ENCODE data around the gene C16orf86.

The C16orf86 gene

DNA sequence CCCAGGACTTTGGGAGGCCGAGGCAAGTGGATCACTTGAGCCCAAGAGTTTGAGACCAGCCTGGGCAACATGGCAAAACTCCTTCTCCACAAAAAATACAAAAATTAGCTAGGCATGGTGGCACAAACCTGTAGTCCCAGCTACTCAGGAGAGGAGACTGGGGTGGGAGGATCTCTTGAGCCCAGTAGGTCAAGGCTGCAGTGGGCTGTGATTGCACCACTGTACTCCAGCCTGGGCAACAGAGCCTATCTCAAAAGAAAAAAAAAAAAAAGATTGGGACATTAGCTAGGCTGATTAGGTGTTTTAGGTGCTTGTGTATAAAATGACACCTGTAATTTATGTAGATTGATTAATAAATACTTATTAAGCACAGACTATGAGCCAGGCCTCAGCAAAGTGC lies 42.4 kb downstream of the C16orf86 start:
- TF ChIP-seq, protein P1, sequence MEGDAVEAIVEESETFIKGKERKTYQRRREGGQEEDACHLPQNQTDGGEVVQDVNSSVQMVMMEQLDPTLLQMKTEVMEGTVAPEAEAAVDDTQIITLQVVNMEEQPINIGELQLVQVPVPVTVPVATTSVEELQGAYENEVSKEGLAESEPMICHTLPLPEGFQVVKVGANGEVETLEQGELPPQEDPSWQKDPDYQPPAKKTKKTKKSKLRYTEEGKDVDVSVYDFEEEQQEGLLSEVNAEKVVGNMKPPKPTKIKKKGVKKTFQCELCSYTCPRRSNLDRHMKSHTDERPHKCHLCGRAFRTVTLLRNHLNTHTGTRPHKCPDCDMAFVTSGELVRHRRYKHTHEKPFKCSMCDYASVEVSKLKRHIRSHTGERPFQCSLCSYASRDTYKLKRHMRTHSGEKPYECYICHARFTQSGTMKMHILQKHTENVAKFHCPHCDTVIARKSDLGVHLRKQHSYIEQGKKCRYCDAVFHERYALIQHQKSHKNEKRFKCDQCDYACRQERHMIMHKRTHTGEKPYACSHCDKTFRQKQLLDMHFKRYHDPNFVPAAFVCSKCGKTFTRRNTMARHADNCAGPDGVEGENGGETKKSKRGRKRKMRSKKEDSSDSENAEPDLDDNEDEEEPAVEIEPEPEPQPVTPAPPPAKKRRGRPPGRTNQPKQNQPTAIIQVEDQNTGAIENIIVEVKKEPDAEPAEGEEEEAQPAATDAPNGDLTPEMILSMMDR (IDR thresholded peaks at IDR 0.05), result no peak

DNA sequence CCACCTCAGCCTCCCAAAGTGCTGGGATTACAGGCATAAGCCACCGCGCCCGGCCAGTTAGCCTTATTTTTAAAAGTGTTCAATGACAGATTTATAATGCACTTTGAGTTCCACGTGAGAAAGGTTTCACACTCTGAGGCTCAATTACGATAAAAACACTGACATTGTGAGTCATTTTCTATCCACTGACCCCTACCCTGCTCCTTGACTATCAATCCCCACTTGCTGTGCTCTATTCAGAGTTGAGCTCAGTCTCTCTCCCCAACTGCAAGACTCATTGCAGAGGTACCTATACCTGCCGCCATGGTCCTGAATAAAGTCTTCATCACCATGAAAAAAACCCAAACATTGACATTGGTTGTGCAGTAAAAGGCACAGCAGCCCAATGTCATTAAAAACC lies 44.0 kb downstream of the C16orf86 start:
- TF ChIP-seq, protein P1 (IDR thresholded peaks at IDR 0.05), result no peak

DNA sequence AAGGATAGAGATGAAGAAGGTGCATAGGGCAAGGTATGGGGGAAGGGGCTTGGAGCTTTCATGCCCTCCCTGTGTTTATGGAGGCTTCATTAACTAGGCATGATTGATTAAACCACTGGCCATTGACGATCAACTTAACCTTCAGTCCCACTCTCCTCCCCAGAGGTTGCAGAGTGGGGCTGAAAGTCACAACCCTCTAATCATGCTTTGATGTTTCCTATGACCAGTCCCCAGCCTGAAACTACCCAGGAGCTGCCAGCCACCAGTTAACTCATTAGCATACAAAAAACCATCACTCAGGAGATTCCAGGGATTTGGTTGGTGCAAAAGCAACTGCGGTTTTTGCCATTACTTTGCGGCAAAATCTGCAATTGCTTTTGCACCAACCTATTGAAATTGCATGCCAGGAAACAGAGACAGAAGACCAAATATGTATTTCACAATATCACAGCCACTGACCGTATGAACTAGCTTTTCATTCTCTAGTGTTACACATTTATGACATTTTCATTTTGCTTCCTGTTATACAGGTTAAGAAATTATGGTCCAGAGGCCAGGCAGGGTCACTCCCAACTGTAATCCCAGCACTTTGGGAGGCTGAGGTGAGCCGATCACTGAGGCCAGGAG lies 47.1 kb downstream of the C16orf86 start:
- TF ChIP-seq, protein P1 (IDR thresholded peaks at IDR 0.05), result no peak

DNA sequence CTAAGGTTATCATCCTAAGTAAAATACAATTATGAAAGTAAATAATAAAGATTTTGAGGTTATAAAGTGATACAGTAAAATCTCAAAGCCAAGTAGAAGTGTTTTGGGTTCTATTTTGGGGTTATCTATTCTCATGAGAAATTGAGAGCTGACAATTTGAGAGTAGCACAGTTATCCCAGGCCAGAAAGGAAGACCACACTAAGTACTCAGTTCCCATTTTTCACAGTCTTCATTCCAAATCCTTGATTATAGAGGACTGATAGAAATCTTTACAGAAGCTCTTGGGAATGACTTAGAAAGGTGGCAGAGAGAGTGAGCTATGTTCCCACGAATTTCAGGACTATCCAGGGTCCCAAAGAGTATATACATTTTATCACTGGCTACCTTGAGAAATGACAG lies 47.9 kb downstream of the C16orf86 start:
- TF ChIP-seq, protein P1 (IDR thresholded peaks at IDR 0.05), result no peak

DNA sequence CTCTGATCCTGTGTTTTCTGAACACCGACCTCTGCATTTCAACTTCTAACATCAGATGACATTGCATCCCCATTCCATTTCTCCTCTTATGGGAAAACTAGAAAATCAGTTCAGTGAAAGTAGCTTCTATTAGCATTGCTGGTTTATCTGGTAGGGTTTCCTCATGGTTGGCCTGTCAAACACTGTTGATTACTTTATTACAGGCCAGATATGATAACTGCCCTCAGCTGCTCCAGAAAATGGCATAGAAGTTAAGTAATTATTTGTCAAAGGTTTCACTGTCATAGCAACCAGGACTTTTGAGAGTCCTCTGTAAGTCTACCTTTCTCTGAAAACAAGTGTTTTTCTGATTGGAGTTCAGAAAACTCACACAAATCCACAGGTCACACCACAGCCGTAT lies 49.5 kb downstream of the C16orf86 start:
- TF ChIP-seq, protein P1 (IDR thresholded peaks at IDR 0.05), result no peak

Data from LNCAP (cell line).